Gastroesophageal sphincter (tissue), 4 donors: ENCODE results near the gene HRH3. TPM values are rescaled to one million over a fixed set of nuclear protein-coding genes. Genes with fewer than 3 reads are reported as not detected.

Experiments used
- ATAC-seq: fragments of 150-250 bp; one replicate; pipeline ENCODE4 v1.9.1; 2016; ENCODE audit warnings: mild to moderate bottlenecking, moderate library complexity
- H3K27ac ChIP-seq, 4 donors: fragments of 200-600 bp; sonication (generic) in 3 of 4; 1 replicate in 3 of 4; 2 replicates in 1 of 4; pipeline ENCODE4 v1.5.1; 2016 to 2019
- H3K27me3 ChIP-seq: fragments of 200-600 bp; sonication (generic); one replicate; pipeline ENCODE4 v1.5.1; 2019
- H3K36me3 ChIP-seq, 2 donors: fragments of 200-600 bp; sonication (generic); one replicate each; pipeline ENCODE4 v1.5.1; 2019; ENCODE audit warnings: control low read depth in 1 of 2
- H3K4me1 ChIP-seq, 3 donors: fragments of 200-600 bp; sonication (generic); 1 replicate in 2 of 3; 2 replicates in 1 of 3; pipeline ENCODE4 v1.5.1; 2016 to 2019; ENCODE audit warnings: control low read depth in 2 of 3
- H3K4me3 ChIP-seq, 2 donors: fragments of 200-600 bp; sonication (generic); one replicate each; pipeline ENCODE4 v1.5.1; 2019; ENCODE audit warnings: mild to moderate bottlenecking in 1 of 2, moderate library complexity in 1 of 2
- H3K9me3 ChIP-seq, 3 donors: fragments of 200-600 bp; sonication (generic); one replicate each; pipeline ENCODE4 v1.5.1; 2017 to 2019; ENCODE audit warnings: control low read depth in 2 of 3
- CTCF ChIP-seq, 4 experiments: fragments of 200-600 bp in 2 of 4; fragments of 450-650 bp in 2 of 4; sonication (generic) in 1 of 4; IDR thresholded peaks; one replicate each; pipeline ENCODE4 v1.5.1; 2017 to 2019; ENCODE audit warnings: antibody characterized with exemption in 4 of 4, mild to moderate bottlenecking in 2 of 4, moderate library complexity in 2 of 4
- EP300 ChIP-seq: sonication (generic); formaldehyde crosslinking; IDR thresholded peaks from one replicate; pipeline ENCODE4 v1.6.1; 2017; ENCODE audit warnings: antibody characterized with exemption, mild to moderate bottlenecking
- POLR2A ChIP-seq, 2 donors: fragments of 450-650 bp; IDR thresholded peaks; one replicate each; pipeline ENCODE4 v1.6.1; 2017; ENCODE audit warnings: antibody characterized with exemption in 2 of 2, mild to moderate bottlenecking in 2 of 2, moderate library complexity in 1 of 2
- POLR2AphosphoS5 ChIP-seq: sonication (generic); formaldehyde crosslinking; IDR thresholded peaks from one replicate; pipeline ENCODE4 v1.6.1; 2017; ENCODE audit warnings: antibody characterized with exemption
- WGBS, 2 donors: methylation state at CpG; one replicate each; pipeline ENCODE4 v1.1.5; 2018; ENCODE audit warnings: low coverage in 1 of 2; 5-methylcytosine and 5-hydroxymethylcytosine counted together
- total RNA-seq, 4 donors: library from RNA; depleted of rRNA; stranded (reverse); fragments of >200 nt; gene quantifications; one replicate each; pipeline ENCODE4 v1.1.0, GENCODE V29; 2016

HRH3 gene
- total RNA-seq, 4 donors from 2014 or later, result not detected

GRCh38 chr20:62236200-62236599 lies 16.1 kb upstream of the HRH3 start:
- no peak overlapping the region for H3K4me3 ChIP-seq
- peaks cover 0 to 35% (median 9%) of the 10 kb centered on the region in 3 donors for H3K4me1 ChIP-seq
- 93 to 100% methylated on average over 1 to 2 of the region's 6 CpGs for WGBS, 2 donors
- no peaks in the 10 kb centered on the region for H3K36me3 ChIP-seq
- H3K9me3 ChIP-seq, result no peaks in the 10 kb centered on the region
- no peak for ATAC-seq
- TF ChIP-seq CTCF (IDR thresholded peaks at IDR 0.05) (no peak), EP300 (no peak), POLR2AphosphoS5 (no peak), POLR2A (IDR thresholded peaks at IDR 0.05) (no peak)
- H3K27me3 ChIP-seq, result peaks cover 34% of the 10 kb centered on the region
- no peak overlapping the region for H3K27ac ChIP-seq

- Histone ChIP-seq H3K27ac (no peak overlapping the region), H3K27me3 (peaks cover 39% of the 10 kb centered on the region), H3K4me3 (no peak overlapping the region), H3K4me1 (peaks cover 0 to 31% (median 9%) of the 10 kb centered on the region in 3 donors), H3K36me3 (no peaks in the 10 kb centered on the region), H3K9me3 (no peaks in the 10 kb centered on the region)
- no peak for ATAC-seq
- TF ChIP-seq EP300 (no peak), POLR2AphosphoS5 (no peak), CTCF (IDR thresholded peaks at IDR 0.05) (no peak), POLR2A (IDR thresholded peaks at IDR 0.05) (no peak)
- WGBS, 2 donors, result 67% methylated on average over 3 of the region's 9 CpGs; no CpG with 5 or more reads in 1 of the 2 donors
Measured at GRCh38 chr20:62235777-62236157, 15.7 kb upstream of the HRH3 start.

GRCh38 chr20:62235001-62235776 lies 15.1 kb upstream of the HRH3 start:
- Histone ChIP-seq H3K9me3 (no peaks in the 10 kb centered on the region), H3K4me1 (peaks cover 0 to 25% (median 9%) of the 10 kb centered on the region in 3 donors), H3K4me3 (no peak overlapping the region), H3K27ac (no peak overlapping the region), H3K27me3 (peaks cover 44% of the 10 kb centered on the region), H3K36me3 (no peaks in the 10 kb centered on the region)
- WGBS, 2 donors, result 60% methylated on average over 2 of the region's 16 CpGs; no CpG with 5 or more reads in 1 of the 2 donors
- no peak for ATAC-seq
- TF ChIP-seq POLR2A (IDR thresholded peaks at IDR 0.05), result no peak
- no peak for TF ChIP-seq CTCF (IDR thresholded peaks at IDR 0.05)
- TF ChIP-seq POLR2AphosphoS5, result no peak
- TF ChIP-seq EP300, result no peak

- Histone ChIP-seq H3K4me1 (peaks cover 0 to 17% (median 5%) of the 10 kb centered on the region in 3 donors), H3K36me3 (no peaks in the 10 kb centered on the region), H3K4me3 (no peak overlapping the region), H3K27ac (no peak overlapping the region), H3K9me3 (no peaks in the 10 kb centered on the region), H3K27me3 (peaks cover 48% of the 10 kb centered on the region)
- no peak for ATAC-seq
- WGBS, 2 donors, result no CpG with 5 or more reads among the region's 5 CpGs
- TF ChIP-seq POLR2A (IDR thresholded peaks at IDR 0.05) (no peak), EP300 (no peak), POLR2AphosphoS5 (no peak), CTCF (IDR thresholded peaks at IDR 0.05) (no peak)
Measured at GRCh38 chr20:62234339-62234738, 14.3 kb upstream of the HRH3 start.

GRCh38 chr20:62233684-62234083 lies 13.6 kb upstream of the HRH3 start:
- H3K9me3 ChIP-seq, result no peaks in the 10 kb centered on the region
- 100% methylated on average over 1 of the region's 4 CpGs; no CpG with 5 or more reads in 1 of the 2 donors for WGBS, 2 donors
- H3K4me3 ChIP-seq, result no peak overlapping the region
- H3K36me3 ChIP-seq, result no peaks in the 10 kb centered on the region
- no peak for ATAC-seq
- H3K27ac ChIP-seq, result no peak overlapping the region
- TF ChIP-seq CTCF (IDR thresholded peaks at IDR 0.05) (no peak), POLR2AphosphoS5 (no peak), EP300 (no peak), POLR2A (IDR thresholded peaks at IDR 0.05) (no peak)
- peaks cover 0 to 10% (median 3%) of the 10 kb centered on the region in 3 donors for H3K4me1 ChIP-seq
- peaks cover 54% of the 10 kb centered on the region for H3K27me3 ChIP-seq
